WI38 (cell line): Measurements from ENCODE around the gene SPSB3.

Experiments used
- H3K4me3 ChIP-seq: 2 replicates; pipeline ENCODE4 v1.5.1; 2011; ENCODE audit warnings: low read depth, mild to moderate bottlenecking, control low read depth, low read length
- TF ChIP-seq, protein P1 (sequence below): IDR thresholded peaks from 2 replicates; pipeline ENCODE4 v1.5.1; 2012; ENCODE audit warnings: low read depth, mild to moderate bottlenecking, control low read depth, low read length

The SPSB3 gene

DNA sequence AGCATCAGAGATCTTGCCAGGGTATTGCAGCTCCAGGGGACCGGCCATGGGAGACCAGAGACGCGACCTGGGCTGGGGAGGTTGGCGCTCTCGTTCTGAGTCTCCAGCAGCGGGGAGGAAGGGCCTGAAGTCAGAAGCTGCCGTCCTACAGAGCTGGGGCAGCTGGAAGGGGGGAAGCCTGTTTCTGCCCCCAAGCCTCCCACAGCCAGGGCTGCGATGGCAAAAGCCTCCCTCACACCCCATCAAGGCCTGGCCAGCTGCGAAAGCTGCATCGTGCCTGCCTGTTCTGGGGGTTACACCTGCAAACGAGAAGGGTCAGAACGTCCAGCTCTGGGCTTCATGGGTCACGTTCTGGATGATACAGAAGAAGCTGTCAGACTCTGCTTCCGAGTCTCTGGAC, 50.3 kb downstream of the SPSB3 start:
- no peak overlapping the region for H3K4me3 ChIP-seq
- TF ChIP-seq, protein P1, sequence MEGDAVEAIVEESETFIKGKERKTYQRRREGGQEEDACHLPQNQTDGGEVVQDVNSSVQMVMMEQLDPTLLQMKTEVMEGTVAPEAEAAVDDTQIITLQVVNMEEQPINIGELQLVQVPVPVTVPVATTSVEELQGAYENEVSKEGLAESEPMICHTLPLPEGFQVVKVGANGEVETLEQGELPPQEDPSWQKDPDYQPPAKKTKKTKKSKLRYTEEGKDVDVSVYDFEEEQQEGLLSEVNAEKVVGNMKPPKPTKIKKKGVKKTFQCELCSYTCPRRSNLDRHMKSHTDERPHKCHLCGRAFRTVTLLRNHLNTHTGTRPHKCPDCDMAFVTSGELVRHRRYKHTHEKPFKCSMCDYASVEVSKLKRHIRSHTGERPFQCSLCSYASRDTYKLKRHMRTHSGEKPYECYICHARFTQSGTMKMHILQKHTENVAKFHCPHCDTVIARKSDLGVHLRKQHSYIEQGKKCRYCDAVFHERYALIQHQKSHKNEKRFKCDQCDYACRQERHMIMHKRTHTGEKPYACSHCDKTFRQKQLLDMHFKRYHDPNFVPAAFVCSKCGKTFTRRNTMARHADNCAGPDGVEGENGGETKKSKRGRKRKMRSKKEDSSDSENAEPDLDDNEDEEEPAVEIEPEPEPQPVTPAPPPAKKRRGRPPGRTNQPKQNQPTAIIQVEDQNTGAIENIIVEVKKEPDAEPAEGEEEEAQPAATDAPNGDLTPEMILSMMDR = no peak

DNA sequence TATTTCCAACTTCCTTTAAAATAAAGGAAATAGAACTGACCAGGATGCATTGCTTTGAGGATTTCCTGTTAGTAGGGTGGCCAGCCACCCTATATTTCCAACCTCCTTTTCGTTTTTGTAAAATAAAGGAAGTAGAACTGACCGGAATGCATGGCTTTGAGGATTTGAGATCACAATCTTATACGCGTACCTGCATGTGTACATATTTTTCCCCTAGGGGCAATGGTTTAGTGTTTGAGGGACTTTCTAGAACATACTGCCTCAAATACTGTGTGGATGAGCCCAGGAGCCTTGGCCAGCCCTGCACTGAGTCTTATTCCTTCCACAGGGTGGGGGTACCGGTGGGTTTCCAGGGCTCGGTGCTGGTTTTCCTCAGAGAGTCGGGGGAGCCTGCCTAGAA, 50.8 kb downstream of the SPSB3 start:
- TF ChIP-seq, protein P1 = no peak
- H3K4me3 ChIP-seq = no peak overlapping the region

DNA sequence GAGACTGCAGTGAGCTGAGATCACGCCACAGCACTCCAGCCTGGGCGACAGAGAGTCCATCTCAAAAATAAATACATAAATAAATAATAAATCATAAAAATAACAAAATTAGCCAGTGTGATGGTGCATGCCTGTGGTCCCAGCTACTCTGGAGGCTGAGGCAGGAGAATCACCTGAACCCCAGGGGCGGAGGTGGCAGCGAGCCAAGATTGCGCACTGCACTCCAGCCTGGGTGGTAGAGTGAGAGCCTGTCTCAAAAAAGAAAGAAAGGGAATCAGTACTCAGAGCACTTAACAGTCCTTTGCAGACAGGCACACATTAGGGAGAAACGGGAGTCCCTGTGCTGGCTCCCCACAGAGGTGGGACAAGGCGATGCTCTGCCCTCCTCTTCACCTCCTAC, 51.3 kb downstream of the SPSB3 start:
- TF ChIP-seq, protein P1 = no peak

DNA sequence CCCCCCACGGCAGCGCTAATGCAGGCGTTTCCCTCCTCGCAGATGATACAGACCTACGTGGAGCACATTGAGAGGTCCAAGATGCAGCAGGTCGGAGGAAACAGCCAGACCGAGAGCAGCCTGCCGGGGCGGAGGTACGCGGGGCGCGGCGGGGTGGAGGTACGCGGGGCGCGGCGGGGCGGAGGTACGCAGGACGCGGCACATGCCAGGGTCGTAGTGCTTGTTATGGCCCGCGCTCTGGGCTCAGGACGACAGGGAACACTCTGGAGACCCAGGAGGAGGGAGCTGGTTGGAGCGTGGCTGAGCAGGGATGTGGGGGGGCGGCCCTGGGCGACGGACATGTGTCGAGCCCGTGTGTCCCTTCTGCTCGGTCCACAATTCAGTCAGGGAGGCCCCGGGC, 52.9 kb downstream of the SPSB3 start:
- no peak overlapping the region for H3K4me3 ChIP-seq
- TF ChIP-seq, protein P1 = no peak

More for the DNA sequence above, 51.3 kb downstream of the SPSB3 start:
- no peak overlapping the region for H3K4me3 ChIP-seq

DNA sequence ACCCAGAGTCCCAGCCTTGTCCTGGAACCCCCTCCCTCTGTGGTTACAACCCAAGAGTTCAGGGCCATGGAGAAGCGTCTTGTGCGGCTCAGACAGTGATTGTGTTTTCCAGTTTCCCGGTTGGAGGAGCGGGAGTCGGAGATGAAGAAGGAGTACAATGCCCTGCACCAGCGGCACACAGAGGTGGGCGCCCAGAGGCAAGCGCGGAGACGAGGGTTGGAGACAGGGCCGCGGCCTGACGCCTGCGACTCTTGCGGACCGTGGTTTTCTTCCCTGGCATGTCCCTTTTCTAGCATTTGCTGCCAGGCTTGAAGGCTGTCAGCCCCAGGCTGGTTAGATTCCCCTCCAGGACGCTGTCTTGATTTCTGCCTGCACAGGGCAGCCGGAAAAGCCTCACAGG, 53.3 kb downstream of the SPSB3 start:
- no peak overlapping the region for H3K4me3 ChIP-seq
- TF ChIP-seq, protein P1 = no peak

DNA sequence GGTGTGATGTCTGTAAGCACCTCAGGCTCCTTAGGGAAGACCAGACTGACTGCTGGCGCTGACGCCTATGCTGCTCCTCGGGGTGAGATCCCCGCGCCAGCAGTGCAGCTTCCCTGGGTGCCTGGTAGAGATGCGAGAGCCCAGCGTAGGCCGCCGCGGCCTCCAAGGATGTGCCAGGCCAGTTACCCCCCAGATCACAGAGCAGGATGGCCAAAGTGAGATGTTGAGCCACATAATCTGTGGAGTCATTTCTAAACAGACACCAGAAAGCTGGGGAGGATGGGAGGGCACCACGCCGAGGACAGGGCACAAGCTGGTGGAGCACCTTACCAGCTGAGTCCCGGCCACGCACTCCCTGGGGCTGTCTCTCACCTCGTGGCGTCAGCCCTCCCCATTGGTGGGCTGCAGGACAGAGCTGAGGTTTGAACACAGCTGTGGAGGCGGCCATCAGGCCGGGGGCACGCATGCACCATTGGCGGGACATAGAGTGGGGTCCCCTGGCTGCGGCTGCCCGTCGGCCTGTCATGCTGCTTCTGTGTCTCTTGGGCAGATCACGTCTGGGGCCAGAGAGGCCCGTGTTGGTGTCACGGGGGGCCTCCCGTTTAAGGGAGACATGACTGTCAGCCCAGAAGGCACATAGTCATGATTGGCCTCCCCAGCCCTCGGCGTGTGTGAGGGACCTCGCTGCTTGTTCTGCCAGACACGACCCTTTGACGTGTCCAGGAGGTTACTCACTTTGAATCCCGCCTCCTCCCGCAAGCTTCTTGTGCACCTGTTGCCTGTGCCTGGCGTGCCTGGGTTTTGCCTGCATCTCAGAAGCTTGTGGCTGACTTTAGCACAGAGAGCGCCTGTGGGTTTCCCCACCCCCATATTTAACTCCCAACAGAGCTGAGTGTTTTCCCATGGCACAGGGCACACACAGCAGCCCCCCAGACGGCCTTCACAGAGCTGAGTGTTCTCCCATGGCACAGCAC, 54.4 kb downstream of the SPSB3 start:
- no peak overlapping the region for H3K4me3 ChIP-seq
- TF ChIP-seq, protein P1 = no peak
